ENCODE results near the gene ULK2.
"Not testable (repeated sequence)": the region's sequence is repeated elsewhere in the genome, so short reads cannot be mapped to it uniquely, and the experiment has no call there.

The ULK2 gene

GRCh38 chr17:19865021-19865420, 2.7 kb downstream of the ULK2 start:
- no peak for DNase-seq (ENCODE audit: low spot score)

- not testable (repeated sequence) for DNase-seq (ENCODE audit: low spot score)
These were observed 7.0 kb downstream of the ULK2 start for GRCh38 chr17:19860647-19861177.

GRCh38 chr17:19857640-19858039, 10.1 kb downstream of the ULK2 start:
- DNase-seq (ENCODE audit: low spot score), result no peak

GRCh38 chr17:19833914-19834313, 33.8 kb downstream of the ULK2 start:
- DNase-seq (ENCODE audit: low spot score), result no peak

- DNase-seq (ENCODE audit: low spot score), result no peak
These were observed 37.7 kb downstream of the ULK2 start for GRCh38 chr17:19830061-19830460.

GRCh38 chr17:19812407-19812806, 55.3 kb downstream of the ULK2 start:
- DNase-seq (ENCODE audit: low spot score), result no peak

GRCh38 chr17:19805006-19805405, 62.7 kb downstream of the ULK2 start:
- DNase-seq (ENCODE audit: low spot score), result no peak

GRCh38 chr17:19800571-19800970, 67.2 kb downstream of the ULK2 start:
- no peak for DNase-seq (ENCODE audit: low spot score)

- DNase-seq (ENCODE audit: low spot score), result no peak
These were observed 67.9 kb downstream of the ULK2 start for GRCh38 chr17:19799796-19800195.

- DNase-seq (ENCODE audit: low spot score), result no peak
These were observed 71.3 kb downstream of the ULK2 start for GRCh38 chr17:19796457-19796856.

GRCh38 chr17:19791918-19792550, 75.7 kb downstream of the ULK2 start:
- DNase-seq (ENCODE audit: low spot score), result no peak

- DNase-seq (ENCODE audit: low spot score), result no peak
These were observed 79.9 kb downstream of the ULK2 start for GRCh38 chr17:19787733-19788357.

GRCh38 chr17:19785854-19786253, 81.9 kb downstream of the ULK2 start:
- no peak for DNase-seq (ENCODE audit: low spot score)

GRCh38 chr17:19781488-19782458, 86.0 kb downstream of the ULK2 start:
- no peak for DNase-seq (ENCODE audit: low spot score)

- DNase-seq (ENCODE audit: low spot score), result no peak
These were observed 86.9 kb downstream of the ULK2 start for GRCh38 chr17:19780846-19781245.

- DNase-seq (ENCODE audit: low spot score), result no peak
These were observed 94.2 kb downstream of the ULK2 start for GRCh38 chr17:19773534-19773933.

- DNase-seq (ENCODE audit: low spot score), result no peak
These were observed 95.6 kb downstream of the ULK2 start for GRCh38 chr17:19771971-19772630.

- DNase-seq (ENCODE audit: low spot score), result no peak
These were observed 96.6 kb downstream of the ULK2 start for GRCh38 chr17:19770985-19771735.

GRCh38 chr17:19769946-19770652, 97.6 kb downstream of the ULK2 start:
- no peak for DNase-seq (ENCODE audit: low spot score)

GRCh38 chr17:19768046-19768782, 99.5 kb downstream of the ULK2 start:
- no peak for DNase-seq (ENCODE audit: low spot score)

Measured in iPS-NIHi11 (cell line).